Endothelial cell of umbilical vein (primary cell): ENCODE measurements around the gene NECTIN2. TPM values are rescaled to one million over a fixed set of nuclear protein-coding genes. Genes with fewer than 3 reads are reported as not detected.

Experiments
- BruUV-seq: library from RNA; stranded (reverse); fragments of 400-500 nt; replicated peaks from 2 replicates; lab custom pipeline; 2021; lab: Mats Ljungman, UMichigan
- CTCF ChIA-PET: fragments of 300-600, 350-600 bp; sonication (Branson Sonifier 250); formaldehyde crosslinking; loops from one replicate; lab custom pipeline; 2021; ENCODE audit warnings: antibody characterized with exemption, inconsistent platforms; lab: Charles Lee
- POLR2A ChIA-PET: fragments of 300-600, 350-600 bp; sonication (Branson Sonifier 250); formaldehyde crosslinking; loops from one replicate; lab custom pipeline; 2021; ENCODE audit warnings: antibody characterized with exemption, inconsistent platforms; lab: Charles Lee
- DNase-seq: peaks from one replicate; pipeline ENCODE4 v3.0.0-alpha.2; 2011; ENCODE audit warnings: low read depth, low spot score
- FAIRE-seq: peaks from 2 replicates; lab custom pipeline; 2011; peaks lifted over from hg19 to GRCh38; lab: Jason Lieb, UNC
- H2AFZ ChIP-seq: 2 replicates; pipeline ENCODE4 v1.6.0; 2012; ENCODE audit warnings: low read depth, low read length, control low read depth, inconsistent platforms
- H3K27ac ChIP-seq: 2 replicates; pipeline ENCODE4 v1.5.1; 2011; ENCODE audit warnings: low read depth, mild to moderate bottlenecking, control low read depth, low read length, moderate library complexity; ENCODE audit not compliant: insufficient read depth
- H3K27me3 ChIP-seq, 2 experiments: 2 replicates each; pipeline versions ENCODE4 v1.6.0 to v1.6.1; 2011; ENCODE audit warnings: low read length in 2 of 2, mixed read lengths in 1 of 2; ENCODE audit not compliant: control insufficient read depth in 2 of 2, insufficient read depth in 2 of 2
- H3K36me3 ChIP-seq, 2 experiments: 2 replicates in 1 of 2; 3 replicates in 1 of 2; pipeline ENCODE4 v1.5.1; 2011; ENCODE audit warnings: low read length in 2 of 2, mild to moderate bottlenecking in 1 of 2, moderate library complexity in 1 of 2; ENCODE audit not compliant: control insufficient read depth in 2 of 2, insufficient read depth in 2 of 2; ENCODE audit errors: extremely low read depth in 1 of 2
- H3K4me1 ChIP-seq: 3 replicates; pipeline ENCODE4 v1.5.1; 2011; ENCODE audit warnings: mild to moderate bottlenecking, low read length; ENCODE audit not compliant: control insufficient read depth, insufficient read depth; ENCODE audit errors: extremely low read depth
- H3K4me2 ChIP-seq: 2 replicates; pipeline ENCODE4 v1.6.1; 2011; ENCODE audit warnings: low read length, control low read depth, mixed read lengths; ENCODE audit not compliant: insufficient read depth
- H3K4me3 ChIP-seq, 3 experiments: fragments of 200-600 bp in 1 of 3; sonication (generic), shearing (Covaris generic) in 1 of 3; replicated peaks in 1 of 3; 2 replicates each; pipeline ENCODE4 v1.5.1; 2011 to 2016; ENCODE audit warnings: control low read depth in 3 of 3, low read length in 3 of 3, mild to moderate bottlenecking in 2 of 3, inconsistent platforms in 1 of 3, low read depth in 1 of 3, moderate library complexity in 1 of 3; ENCODE audit not compliant: insufficient read depth in 1 of 3
- H3K79me2 ChIP-seq: 2 replicates; pipeline ENCODE4 v1.6.0; 2012; ENCODE audit warnings: low read length, inconsistent platforms; ENCODE audit not compliant: control insufficient read depth, insufficient read depth
- H3K9ac ChIP-seq: replicated peaks from 2 replicates; pipeline ENCODE3; 2011; ENCODE audit warnings: low read length, control low read depth; ENCODE audit not compliant: insufficient read depth; ENCODE audit errors: extremely low read depth
- H3K9me1 ChIP-seq: replicated peaks from 3 replicates; pipeline ENCODE4 v1.6.0; 2011; ENCODE audit warnings: mild to moderate bottlenecking, low read length; ENCODE audit not compliant: control insufficient read depth, insufficient read depth; ENCODE audit errors: extremely low read depth
- H3K9me3 ChIP-seq: replicated peaks from 2 replicates; pipeline ENCODE4 v1.5.1; 2012; ENCODE audit warnings: low read length, inconsistent platforms; ENCODE audit not compliant: control insufficient read depth, insufficient read depth
- H4K20me1 ChIP-seq: replicated peaks from 2 replicates; pipeline ENCODE3; 2011; ENCODE audit warnings: mild to moderate bottlenecking, low read length; ENCODE audit not compliant: control insufficient read depth, insufficient read depth; ENCODE audit errors: extremely low read depth
- EZH2 ChIP-seq: IDR thresholded peaks from 2 replicates; pipeline ENCODE4 v1.6.1; 2012; ENCODE audit warnings: borderline replicate concordance, low read depth, mild to moderate bottlenecking, moderate library complexity, low read length, inconsistent platforms; ENCODE audit not compliant: severe bottlenecking
- FOS ChIP-seq: IDR thresholded peaks from 2 replicates; pipeline ENCODE4 v1.6.1; 2011; ENCODE audit warnings: mild to moderate bottlenecking, low read length, moderate library complexity, borderline replicate concordance; ENCODE audit not compliant: insufficient read depth
- GATA2 ChIP-seq: IDR thresholded peaks from 2 replicates; pipeline ENCODE4 v1.7.0; 2011; ENCODE audit warnings: low read depth, mild to moderate bottlenecking, moderate library complexity, mixed read lengths, low read length; ENCODE audit not compliant: insufficient read length, insufficient read depth
- JUN ChIP-seq: IDR thresholded peaks from 2 replicates; pipeline ENCODE4 v1.6.1; 2011; ENCODE audit warnings: borderline replicate concordance, low read depth; ENCODE audit not compliant: insufficient read length, insufficient read depth
- MYC ChIP-seq: IDR thresholded peaks from one replicate; pipeline ENCODE4 v1.6.1; 2011; ENCODE audit warnings: mild to moderate bottlenecking, low read depth, low read length
- POLR2A ChIP-seq: IDR thresholded peaks from 2 replicates; pipeline ENCODE4 v1.6.1; 2012; ENCODE audit warnings: low read depth, mild to moderate bottlenecking, control low read depth, low read length
- POLR2AphosphoS5 ChIP-seq: IDR thresholded peaks from 2 replicates; pipeline ENCODE4 v1.6.1; 2012; ENCODE audit warnings: low read depth, mild to moderate bottlenecking, control low read depth, low read length, moderate library complexity; ENCODE audit not compliant: insufficient read depth
- dilution Hi-C: fragments of 300-500 bp; cut with MboI; formaldehyde crosslinking; loops from one replicate; pipeline ENCODE4 v1.15.0; 2019; ENCODE audit warnings: low sequenced_read_pairs; ENCODE audit not compliant: extremely low pct_ligation_motif_present
- intact Hi-C: fragments of 100-400 bp; cut with micrococcal nuclease; formaldehyde crosslinking; loops from one replicate; pipeline ENCODE4 v1.10.0; 2022
- polyA plus RNA-seq, 4 experiments: library from polyadenylated mRNA; depleted of rRNA in 3 of 4; stranded (reverse) in 3 of 4; unstranded in 1 of 4; fragments of >200 nt; gene quantifications; 2 replicates each; pipeline versions ENCODE4 v1.2.1 to v1.2.3, GENCODE V29; 2011 to 2012; ENCODE audit warnings: missing spikeins in 1 of 4
- total RNA-seq: library from RNA; stranded (reverse); gene quantifications from 2 replicates; pipeline ENCODE4 v1.2.3, GENCODE V29; 2021
- TF ChIP-seq, protein P1 (sequence below), 2 donors: IDR thresholded peaks; 1 replicate in 1 of 2; 2 replicates in 1 of 2; pipeline ENCODE4 v1.5.1; 2011; ENCODE audit warnings: low read length in 2 of 2, mild to moderate bottlenecking in 2 of 2, moderate library complexity in 2 of 2, control low read depth in 1 of 2, inconsistent platforms in 1 of 2, low read depth in 1 of 2; ENCODE audit not compliant: insufficient read depth in 1 of 2; ENCODE audit errors: extremely low read depth in 1 of 2
- TF ChIP-seq, protein P2 (sequence below): IDR thresholded peaks from 2 replicates; pipeline ENCODE4 v1.6.1; 2011; ENCODE audit not compliant: insufficient read depth, insufficient read length

Gene NECTIN2
- total and polyA plus RNA-seq, 2 donors (not counting 3 experiments of a cell fraction or from before 2014, with no cell fraction given), result 211 to 238 TPM

DNA sequence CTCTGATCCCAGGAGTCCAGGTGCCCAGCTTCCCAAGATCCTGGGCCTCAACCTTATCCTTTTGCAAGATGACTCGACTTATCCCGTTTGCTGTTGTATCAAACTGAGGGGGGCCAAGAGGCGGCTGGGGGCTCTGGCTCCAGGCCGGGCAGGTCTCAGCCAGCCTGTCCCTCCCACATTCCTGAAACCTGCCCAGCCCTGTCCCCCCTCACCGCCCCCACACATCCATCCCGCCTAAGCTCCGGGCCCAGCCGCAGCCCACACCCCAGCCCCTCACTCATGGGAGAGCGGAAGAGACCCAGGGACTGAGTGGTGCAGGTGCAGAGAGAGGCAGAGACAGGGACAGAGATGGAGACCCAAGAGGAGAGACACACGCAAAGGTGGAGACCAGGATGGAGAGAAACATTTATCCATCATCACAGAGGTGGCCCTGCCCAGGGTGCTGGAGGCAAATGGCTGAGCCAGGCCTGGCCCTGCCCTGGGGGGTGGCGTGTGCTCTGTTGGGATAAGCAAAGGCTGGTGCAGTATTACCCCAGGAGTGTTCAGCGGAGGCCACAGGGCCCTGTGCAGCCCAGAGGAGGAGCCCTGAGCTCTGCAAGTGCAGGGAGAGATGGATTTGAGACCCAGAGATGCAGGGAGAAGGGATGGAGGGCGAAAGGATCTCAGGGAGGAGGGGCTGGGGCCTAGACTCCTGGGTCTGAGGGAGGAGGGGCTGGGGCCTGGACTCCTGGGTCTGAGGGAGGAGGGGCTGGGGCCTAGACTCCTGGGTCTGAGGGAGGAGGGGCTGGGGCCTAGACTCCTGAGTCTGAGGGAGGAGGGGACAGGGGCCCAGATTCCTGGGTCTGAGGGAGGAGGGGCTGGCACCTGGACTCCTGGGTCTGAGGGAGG is 35.6 kb upstream of the NECTIN2 start:
- no peaks in the 10 kb centered on the region for H3K9me3 ChIP-seq
- intact Hi-C loops (no loop called here), dilution Hi-C loops (no loop called here)
- CTCF ChIA-PET, result interaction anchor here (0.7 to 1.9 kb wide), 3 partner anchors 26 to 35 kb away, joined by 3 to 7 read pairs (median 7); partner anchors contain the start of gene NECTIN2
- H3K27ac ChIP-seq, result no peak overlapping the region
- H3K9me1 ChIP-seq, result no peaks in the 10 kb centered on the region
- no peak overlapping the region for H3K9ac ChIP-seq
- no peak for TF ChIP-seq POLR2AphosphoS5
- no peak for TF ChIP-seq MYC
- TF ChIP-seq, protein P1, sequence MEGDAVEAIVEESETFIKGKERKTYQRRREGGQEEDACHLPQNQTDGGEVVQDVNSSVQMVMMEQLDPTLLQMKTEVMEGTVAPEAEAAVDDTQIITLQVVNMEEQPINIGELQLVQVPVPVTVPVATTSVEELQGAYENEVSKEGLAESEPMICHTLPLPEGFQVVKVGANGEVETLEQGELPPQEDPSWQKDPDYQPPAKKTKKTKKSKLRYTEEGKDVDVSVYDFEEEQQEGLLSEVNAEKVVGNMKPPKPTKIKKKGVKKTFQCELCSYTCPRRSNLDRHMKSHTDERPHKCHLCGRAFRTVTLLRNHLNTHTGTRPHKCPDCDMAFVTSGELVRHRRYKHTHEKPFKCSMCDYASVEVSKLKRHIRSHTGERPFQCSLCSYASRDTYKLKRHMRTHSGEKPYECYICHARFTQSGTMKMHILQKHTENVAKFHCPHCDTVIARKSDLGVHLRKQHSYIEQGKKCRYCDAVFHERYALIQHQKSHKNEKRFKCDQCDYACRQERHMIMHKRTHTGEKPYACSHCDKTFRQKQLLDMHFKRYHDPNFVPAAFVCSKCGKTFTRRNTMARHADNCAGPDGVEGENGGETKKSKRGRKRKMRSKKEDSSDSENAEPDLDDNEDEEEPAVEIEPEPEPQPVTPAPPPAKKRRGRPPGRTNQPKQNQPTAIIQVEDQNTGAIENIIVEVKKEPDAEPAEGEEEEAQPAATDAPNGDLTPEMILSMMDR (IDR thresholded peaks at IDR 0.05; ENCODE audit: extremely low read depth in 1 of 2, insufficient read depth in 1 of 2, low read depth in 1 of 2, low read length in 2 of 2), result no peak
- TF ChIP-seq EZH2, result no peak
- no peak for TF ChIP-seq GATA2
- TF ChIP-seq FOS, result no peak
- TF ChIP-seq, protein P2, sequence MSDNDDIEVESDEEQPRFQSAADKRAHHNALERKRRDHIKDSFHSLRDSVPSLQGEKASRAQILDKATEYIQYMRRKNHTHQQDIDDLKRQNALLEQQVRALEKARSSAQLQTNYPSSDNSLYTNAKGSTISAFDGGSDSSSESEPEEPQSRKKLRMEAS, result no peak
- no peak for TF ChIP-seq JUN
- no peak for TF ChIP-seq POLR2A
- no peaks in the 10 kb centered on the region for H3K79me2 ChIP-seq
- H4K20me1 ChIP-seq, result no peaks in the 10 kb centered on the region
- FAIRE-seq, result no peak
- no peaks in the 10 kb centered on the region for H3K27me3 ChIP-seq
- H2AFZ ChIP-seq, result no peak overlapping the region
- no TSS peak for BruUV-seq
- no peak overlapping the region for H3K4me3 ChIP-seq
- H3K4me1 ChIP-seq, result peaks cover 16% of the 10 kb centered on the region
- POLR2A ChIA-PET, result no interaction called here
- H3K36me3 ChIP-seq, result peaks cover 2 to 5% of the 10 kb centered on the region in 2 experiments
- H3K4me2 ChIP-seq, result no peak overlapping the region
- DNase-seq, result no peak
